ENCODE data around the gene DUSP6. TPM values are rescaled to one million over a fixed set of nuclear protein-coding genes. Genes with fewer than 3 reads are reported as not detected.
A peak's percentile ranks its signal among the peaks of the same experiment; 100 is the strongest.

Gene DUSP6
- total RNA-seq, 1 donor from 2014 or later, result 370 TPM

DNA sequence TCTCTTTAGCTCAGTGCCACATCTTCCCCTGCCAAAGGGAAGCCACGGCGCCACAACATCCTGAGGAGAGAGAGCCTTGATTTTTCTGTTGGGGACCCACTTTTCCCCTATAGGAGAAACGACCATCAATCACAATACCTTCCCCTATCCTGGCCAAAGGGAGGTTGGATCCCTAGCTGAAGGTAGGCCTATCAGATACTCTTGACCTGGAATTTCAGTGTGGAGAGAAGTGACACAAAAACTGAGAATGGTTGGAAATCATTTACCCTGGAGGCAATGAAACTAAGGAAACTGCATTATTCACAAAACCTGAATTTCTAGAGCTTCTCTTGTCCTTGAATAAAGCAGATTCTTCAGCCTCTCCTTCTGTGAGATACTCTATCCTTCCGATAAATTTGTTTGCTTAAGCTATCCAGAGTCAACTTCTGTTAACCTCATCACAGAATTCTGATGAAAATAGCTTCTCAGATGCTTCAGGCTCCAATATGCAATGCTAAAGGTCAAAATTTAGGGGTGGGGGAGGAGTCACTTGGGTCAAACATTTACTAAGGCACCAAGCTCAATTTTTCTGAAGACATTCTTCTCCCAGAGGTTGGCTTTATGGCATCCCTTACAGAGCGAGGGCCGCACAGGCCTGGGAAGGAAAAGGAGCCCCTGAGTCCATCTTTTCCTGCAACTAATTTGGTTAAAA is 27.0 kb upstream of the DUSP6 start:
- no peak for DNase-seq (ENCODE audit: low spot score in 2 of 2)
- intact Hi-C loops (cut with DNase I), result no loop called here
- H3K4me3 ChIP-seq, result no peak overlapping the region
- TF ChIP-seq, protein P1, sequence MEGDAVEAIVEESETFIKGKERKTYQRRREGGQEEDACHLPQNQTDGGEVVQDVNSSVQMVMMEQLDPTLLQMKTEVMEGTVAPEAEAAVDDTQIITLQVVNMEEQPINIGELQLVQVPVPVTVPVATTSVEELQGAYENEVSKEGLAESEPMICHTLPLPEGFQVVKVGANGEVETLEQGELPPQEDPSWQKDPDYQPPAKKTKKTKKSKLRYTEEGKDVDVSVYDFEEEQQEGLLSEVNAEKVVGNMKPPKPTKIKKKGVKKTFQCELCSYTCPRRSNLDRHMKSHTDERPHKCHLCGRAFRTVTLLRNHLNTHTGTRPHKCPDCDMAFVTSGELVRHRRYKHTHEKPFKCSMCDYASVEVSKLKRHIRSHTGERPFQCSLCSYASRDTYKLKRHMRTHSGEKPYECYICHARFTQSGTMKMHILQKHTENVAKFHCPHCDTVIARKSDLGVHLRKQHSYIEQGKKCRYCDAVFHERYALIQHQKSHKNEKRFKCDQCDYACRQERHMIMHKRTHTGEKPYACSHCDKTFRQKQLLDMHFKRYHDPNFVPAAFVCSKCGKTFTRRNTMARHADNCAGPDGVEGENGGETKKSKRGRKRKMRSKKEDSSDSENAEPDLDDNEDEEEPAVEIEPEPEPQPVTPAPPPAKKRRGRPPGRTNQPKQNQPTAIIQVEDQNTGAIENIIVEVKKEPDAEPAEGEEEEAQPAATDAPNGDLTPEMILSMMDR (IDR thresholded peaks at IDR 0.05), result no peak
- peaks cover 3 to 10% of the 10 kb centered on the region in 2 donors for H3K4me1 ChIP-seq
- no peaks in the 10 kb centered on the region for H3K36me3 ChIP-seq
- H3K27me3 ChIP-seq, result no peaks in the 10 kb centered on the region
- no peaks in the 10 kb centered on the region for H3K9me3 ChIP-seq
- no peak overlapping the region for H3K27ac ChIP-seq

DNA sequence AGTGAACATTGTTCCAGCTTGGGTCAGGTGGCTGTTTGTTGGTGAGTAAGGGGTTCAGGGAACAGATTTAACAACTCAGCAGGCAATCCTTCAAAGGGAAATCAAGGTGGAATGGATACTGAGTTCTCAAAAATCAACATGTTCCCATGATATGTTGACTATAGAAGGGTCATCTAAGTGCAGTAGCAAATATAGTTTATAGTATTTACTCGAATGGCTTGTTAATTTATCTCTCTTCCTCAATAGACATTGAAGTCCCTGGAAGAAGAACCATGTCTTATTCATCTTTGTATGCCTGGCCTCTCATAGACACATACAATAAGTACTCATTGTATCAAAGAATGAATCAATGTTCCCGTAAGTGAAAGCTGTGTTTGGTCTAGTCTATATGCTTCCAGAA is 24.5 kb upstream of the DUSP6 start:
- H3K27me3 ChIP-seq, result no peaks in the 10 kb centered on the region
- peak overlapping the region in 1 of 2 donors; percentile 46 for H3K27ac ChIP-seq
- no peaks in the 10 kb centered on the region for H3K36me3 ChIP-seq
- intact Hi-C loops (cut with DNase I), result no loop called here
- no peak for DNase-seq (ENCODE audit: low spot score in 2 of 2)
- H3K9me3 ChIP-seq, result no peaks in the 10 kb centered on the region
- TF ChIP-seq, protein P1 (IDR thresholded peaks at IDR 0.05), result no peak
- peaks cover 5 to 20% of the 10 kb centered on the region in 2 donors for H3K4me1 ChIP-seq
- H3K4me3 ChIP-seq, result no peak overlapping the region

DNA sequence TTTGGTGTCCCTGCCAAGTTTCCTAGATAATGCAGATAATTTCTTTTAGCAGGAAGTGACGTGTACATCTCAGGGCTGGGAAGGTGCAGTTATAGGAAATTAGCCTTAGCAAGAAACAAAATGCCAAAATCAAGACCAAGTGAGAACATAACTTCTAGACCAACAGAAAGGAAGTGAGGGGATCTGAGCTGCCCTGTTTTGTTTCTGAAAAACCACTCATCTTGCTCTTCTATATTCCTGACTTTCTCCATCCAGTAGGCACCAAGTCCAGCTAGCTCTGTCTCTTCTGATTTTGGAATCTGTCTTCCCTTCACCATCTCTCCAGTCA is 23.9 kb upstream of the DUSP6 start:
- H3K9me3 ChIP-seq, result no peaks in the 10 kb centered on the region
- peak overlapping the region in 1 of 2 donors; percentile 46 for H3K27ac ChIP-seq
- no peak overlapping the region for H3K4me3 ChIP-seq
- no peaks in the 10 kb centered on the region for H3K36me3 ChIP-seq
- H3K4me1 ChIP-seq, result peaks cover 5 to 20% of the 10 kb centered on the region in 2 donors
- H3K27me3 ChIP-seq, result no peaks in the 10 kb centered on the region
- TF ChIP-seq, protein P1 (IDR thresholded peaks at IDR 0.05), result no peak
- intact Hi-C loops (cut with DNase I), result no loop called here
- DNase-seq (ENCODE audit: low spot score in 2 of 2), result no peak

DNA sequence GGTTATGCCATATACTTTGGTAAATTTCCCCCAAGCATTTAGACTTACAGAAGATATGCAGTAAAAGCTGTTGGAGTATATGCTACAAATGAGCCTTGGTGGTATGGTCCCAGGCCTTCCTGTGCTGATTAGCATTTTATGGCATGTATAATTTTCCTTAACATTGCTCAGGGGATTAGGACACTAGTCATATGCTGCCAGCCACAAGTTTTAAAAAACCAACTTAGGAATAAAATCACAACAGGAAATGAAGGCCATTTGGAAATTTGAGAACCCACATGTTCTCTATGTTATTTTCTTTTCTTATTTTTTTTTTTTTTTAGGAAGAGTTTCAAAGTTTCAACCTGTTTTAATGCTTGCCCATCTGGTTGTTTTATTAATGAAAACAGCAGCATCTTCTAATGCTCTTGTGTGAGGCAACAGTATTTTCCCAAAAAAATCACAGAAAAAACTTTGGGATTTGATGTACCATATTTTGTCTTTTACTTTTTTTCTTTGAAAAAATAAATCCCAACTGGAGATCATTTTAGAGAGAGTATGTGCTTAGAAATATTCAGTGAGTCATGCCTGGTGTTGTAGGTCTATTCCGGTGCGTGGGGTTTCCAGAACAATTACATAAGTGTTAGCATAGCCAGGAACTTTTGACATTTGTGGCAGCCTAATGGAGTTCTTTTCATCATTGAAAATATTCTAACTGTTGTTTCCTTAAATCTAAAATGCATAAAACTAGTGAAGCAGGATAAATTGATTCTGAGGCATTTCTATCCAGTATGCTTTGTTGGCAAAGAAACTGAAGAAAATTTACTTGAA is 21.7 kb upstream of the DUSP6 start:
- intact Hi-C loops (cut with DNase I), result loop anchor here (1.0 kb wide), 1 partner anchor 22 kb away; the partner anchor contains the start of gene DUSP6
- Histone ChIP-seq H3K27ac (peak overlapping the region; percentile 71 to 74), H3K4me1 (peaks cover 5 to 20% of the 10 kb centered on the region in 2 donors), H3K9me3 (no peaks in the 10 kb centered on the region), H3K27me3 (no peaks in the 10 kb centered on the region), H3K4me3 (no peak overlapping the region), H3K36me3 (no peaks in the 10 kb centered on the region)
- peak in 1 of 2 donors; percentile 75 for DNase-seq (ENCODE audit: low spot score in 2 of 2)
- TF ChIP-seq, protein P1 (IDR thresholded peaks at IDR 0.05), result no peak

DNA sequence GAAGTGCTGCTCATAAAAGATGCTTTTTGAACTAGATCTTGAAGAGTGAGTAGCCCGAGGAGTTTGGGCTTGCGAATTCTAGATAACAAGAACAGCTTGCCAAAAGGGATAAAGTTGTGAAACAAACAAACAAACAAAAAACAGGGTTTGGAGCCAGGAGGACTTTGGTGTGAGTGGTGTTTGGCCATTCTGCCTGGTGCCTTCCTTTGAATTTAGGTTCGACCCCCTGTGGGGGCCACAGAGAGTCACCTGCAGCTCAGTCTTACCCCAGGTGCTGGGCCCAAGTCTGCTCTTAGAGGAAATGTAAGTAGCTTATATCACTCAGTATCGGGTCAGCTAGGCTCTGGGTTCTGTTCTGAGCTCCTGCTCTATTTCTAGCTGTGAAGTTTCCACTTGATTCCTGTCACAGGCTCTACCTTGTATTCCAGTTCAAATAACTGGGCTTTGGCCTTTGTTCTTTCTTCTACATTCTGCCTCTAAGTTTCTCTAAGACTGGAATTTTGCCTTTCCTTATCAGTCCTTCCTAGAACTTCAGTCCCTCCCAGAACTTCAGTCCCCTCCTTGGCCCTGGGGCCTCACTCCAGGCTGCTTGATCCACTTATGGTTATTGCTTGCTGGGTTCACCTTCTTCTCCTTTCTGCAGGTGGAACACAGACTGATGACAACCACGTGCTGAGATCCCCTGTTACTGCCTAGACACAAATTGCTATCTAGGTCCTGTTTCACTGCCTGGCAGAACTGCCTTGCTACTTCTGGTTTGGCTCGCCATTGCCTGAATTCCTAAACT is 20.5 kb upstream of the DUSP6 start:
- Histone ChIP-seq H3K27ac (peak overlapping the region; percentile 71 to 74), H3K9me3 (no peaks in the 10 kb centered on the region)

More for the DNA sequence above, 20.5 kb upstream of the DUSP6 start:
- intact Hi-C loops (cut with DNase I), result no loop called here
- Histone ChIP-seq H3K4me1 (peaks cover 5 to 20% of the 10 kb centered on the region in 2 donors), H3K36me3 (no peaks in the 10 kb centered on the region), H3K27me3 (no peaks in the 10 kb centered on the region), H3K4me3 (no peak overlapping the region)
- no peak for DNase-seq (ENCODE audit: low spot score in 2 of 2)
- TF ChIP-seq, protein P1 (IDR thresholded peaks at IDR 0.05), result no peak
